Activated naive CD8-positive, alpha-beta T cell treated with anti-CD3 and anti-CD28 coated beads, Interleukin-2, amount 50 U/mL, for 24 hours (primary cell): Measurements from ENCODE around the gene CUTA.

Experiments
- ATAC-seq: fragments of 150-1000 bp; cut with Tn5 transposase; one replicate; pipeline ENCODE4 v1.10.0; 2021
- DNase-seq: peaks from one replicate; pipeline ENCODE4 v3.0.0; 2021
- H3K27ac Mint-ChIP-seq: one replicate; pipeline ENCODE4 v1.8.0; 2021; ENCODE audit warnings: mild to moderate bottlenecking, mixed read lengths
- H3K27me3 Mint-ChIP-seq: one replicate; pipeline ENCODE4 v1.8.0; 2021; ENCODE audit warnings: mixed read lengths
- H3K36me3 Mint-ChIP-seq: one replicate; pipeline ENCODE4 v1.8.0; 2021; ENCODE audit warnings: low read depth, mixed read lengths
- H3K4me1 Mint-ChIP-seq: one replicate; pipeline ENCODE4 v1.8.0; 2021; ENCODE audit warnings: mixed read lengths
- H3K4me3 Mint-ChIP-seq: one replicate; pipeline ENCODE4 v1.8.0; 2021; ENCODE audit warnings: mild to moderate bottlenecking, moderate library complexity, mixed read lengths
- H3K9me3 Mint-ChIP-seq: one replicate; pipeline ENCODE4 v1.8.0; 2021; ENCODE audit warnings: mixed read lengths

CUTA gene

DNA sequence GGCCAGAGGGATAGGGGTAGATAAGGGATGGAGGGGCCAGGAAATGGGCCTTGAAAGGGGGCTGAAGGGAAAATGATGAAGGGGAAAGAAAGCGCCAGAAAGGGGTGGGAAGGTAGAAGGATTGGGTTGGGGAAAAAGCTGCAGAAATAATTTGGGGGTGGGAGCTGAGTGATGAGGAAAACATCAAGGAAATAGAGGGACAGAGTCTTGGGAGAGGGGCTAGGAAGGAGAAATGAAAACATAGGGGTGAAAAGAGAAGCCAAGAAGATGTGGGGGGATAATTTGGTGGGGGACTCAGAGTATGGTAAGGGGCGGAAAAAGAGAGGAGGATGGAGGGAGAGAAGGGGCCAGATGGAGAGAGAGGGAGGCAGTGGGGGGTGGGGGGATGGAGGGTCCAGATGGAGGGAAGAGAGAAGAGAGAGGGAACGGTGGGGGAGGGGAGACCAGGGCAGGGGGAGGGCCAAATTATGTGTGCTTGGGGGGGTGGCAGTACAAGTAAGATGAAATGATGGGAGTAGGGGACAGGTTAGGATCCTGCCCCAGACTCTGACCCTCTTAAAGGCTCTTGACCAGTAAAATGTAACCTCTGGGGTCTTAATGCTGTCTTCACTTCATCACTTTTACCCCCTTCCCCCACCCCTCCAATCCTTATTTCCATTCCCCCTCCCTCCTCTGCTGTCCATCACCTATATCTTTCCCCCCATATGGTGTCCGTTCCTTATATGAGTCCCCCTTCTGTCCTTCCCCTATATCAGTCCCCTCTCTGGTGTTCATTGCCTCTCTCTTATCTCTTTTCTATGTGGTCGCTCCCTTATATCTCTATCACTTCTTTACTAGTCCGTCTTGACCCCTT is 2.8 kb upstream of the CUTA start:
- Mint-ChIP-seq H3K9me3 (no peaks in the 10 kb centered on the region), H3K27ac (no peak overlapping the region), H3K4me3 (peak overlapping the region; percentile 44), H3K27me3 (no peaks in the 10 kb centered on the region), H3K36me3 (peaks cover 11% of the 10 kb centered on the region), H3K4me1 (peaks cover 64% of the 10 kb centered on the region)
- ATAC-seq (no peak), DNase-seq (no peak)

DNA sequence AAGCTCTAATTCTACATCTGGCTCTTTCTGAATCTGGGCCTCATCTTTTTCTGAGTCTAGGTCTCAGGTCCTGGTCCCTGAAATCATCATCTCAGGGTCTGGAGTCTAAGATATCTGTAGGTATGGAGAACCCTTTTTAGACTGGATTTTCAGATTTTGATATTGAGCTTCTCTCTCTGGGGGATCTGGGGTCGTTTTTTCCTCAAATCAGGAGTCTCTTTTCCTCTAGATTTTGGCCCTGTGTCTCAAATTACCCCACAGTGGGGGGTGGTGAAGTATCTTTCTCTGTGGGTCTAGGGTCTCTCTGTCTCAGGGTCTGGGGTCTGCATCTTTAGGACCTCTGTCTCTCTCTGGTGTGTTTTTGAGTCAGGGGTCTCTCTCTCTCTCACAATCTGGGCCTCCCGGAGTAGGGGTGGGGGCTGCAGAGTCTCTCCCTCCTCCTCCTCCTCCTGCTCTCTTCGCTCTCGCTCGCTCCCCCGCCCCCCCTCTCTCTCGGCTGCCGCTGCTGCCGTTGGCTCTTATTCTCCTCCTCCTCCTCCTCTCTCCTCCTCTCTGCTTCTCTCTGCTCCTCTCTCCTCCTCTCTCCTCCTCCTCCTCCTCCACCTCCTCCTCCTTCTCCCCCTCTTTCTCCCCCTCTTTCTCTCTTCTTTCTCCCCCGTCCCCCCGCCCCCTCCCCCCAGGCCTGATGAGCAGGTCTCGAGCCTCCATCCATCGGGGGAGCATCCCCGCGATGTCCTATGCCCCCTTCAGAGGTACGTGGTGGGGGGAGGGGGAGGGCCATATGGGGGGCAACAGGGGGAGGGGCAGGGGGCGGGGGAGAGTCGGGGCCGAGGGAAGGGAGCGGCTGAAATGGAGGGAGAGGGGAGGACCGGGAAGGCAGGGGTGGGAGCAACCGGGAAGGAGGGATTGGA is 1.9 kb upstream of the CUTA start, which contains the start of gene SYNGAP1:
Gene SYNGAP1 (plus strand): TSS at position 486 of the 911 bp plus-strand sequence. CDS start 200 bp downstream, at position 686.
- Mint-ChIP-seq H3K4me3 (peak within 1 kb of the TSS; percentile 91), H3K36me3 (peaks cover 14% of the 10 kb centered on the region), H3K27me3 (no peaks in the 10 kb centered on the region), H3K9me3 (no peaks in the 10 kb centered on the region), H3K27ac (peak within 1 kb of the TSS; percentile 98), H3K4me1 (peaks cover 64% of the 10 kb centered on the region)
- DNase-seq (peak; percentile 65), ATAC-seq (no peak)

DNA sequence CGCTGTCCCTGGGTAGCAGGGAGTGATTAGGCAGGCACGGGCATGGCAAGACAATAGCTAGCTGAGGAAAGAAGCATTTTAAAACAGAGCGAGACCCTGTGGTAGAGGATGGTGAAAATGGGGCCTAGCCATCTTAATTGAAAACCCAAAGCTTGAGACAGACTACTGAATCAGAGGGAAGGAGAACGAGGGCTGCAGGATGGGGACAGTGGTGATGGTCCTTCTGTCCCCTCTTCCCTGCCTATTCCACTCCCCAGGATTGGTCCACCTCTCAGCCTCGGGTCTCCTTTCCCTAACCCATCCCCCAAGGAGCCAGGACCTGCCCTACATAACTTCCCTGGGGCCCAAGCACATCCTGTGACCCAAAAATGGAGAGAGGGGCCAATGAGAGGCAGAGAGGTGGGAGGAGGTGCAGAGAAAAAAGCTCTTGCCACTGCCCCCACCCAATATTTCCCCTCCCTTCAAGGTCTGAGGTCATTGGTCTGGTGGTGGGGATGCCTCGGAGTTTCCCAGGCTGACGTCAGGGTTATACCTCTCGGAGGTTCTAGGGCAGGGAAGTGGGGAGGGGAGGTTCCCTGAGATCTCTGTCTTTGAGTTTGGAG is 884 bp upstream of the CUTA start:
- Mint-ChIP-seq H3K36me3 (peaks cover 6% of the 10 kb centered on the region), H3K27me3 (no peaks in the 10 kb centered on the region), H3K27ac (peak overlapping the region; percentile 98), H3K4me1 (peaks cover 64% of the 10 kb centered on the region), H3K9me3 (no peaks in the 10 kb centered on the region), H3K4me3 (peak overlapping the region; percentile 91)
- peak; percentile 74 for DNase-seq
- peak; percentile 12 for ATAC-seq

DNA sequence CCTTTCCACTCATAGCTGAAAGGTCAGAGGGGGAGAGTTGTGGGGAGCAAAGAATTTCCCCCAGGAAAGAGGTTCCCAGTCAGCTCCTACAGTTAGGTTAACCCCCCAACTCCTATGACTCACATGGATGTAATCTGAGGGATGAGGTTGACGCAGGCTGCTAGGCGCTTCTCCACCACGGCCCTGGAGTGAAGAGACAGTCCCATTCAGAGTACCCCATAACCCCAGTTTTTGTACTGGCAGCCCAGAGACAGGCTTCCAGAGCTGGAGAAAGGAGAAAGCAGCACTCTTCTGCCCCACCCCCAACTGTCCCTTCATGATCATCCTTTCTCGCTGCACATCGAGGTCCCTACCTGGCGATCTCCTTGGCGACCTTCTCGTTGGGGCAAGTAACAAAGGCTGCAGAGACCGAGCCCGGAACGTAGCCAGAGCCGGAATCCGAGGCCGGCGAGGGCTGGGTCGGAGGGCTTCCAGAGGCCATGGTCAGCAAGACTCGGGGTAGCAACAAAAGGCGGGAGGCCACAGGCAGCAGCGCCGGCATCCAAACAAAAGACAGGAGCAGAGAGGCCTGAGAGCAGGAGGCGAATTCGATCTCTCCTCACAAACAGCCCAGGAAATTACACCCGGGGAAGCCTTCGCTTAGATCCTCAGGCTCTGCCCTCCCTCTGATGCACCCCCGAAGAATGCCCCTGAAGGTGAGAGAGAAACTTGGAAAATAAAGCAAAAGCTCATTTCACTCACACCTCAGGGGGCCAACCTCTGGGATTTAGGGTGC is 592 bp downstream of the CUTA start:
- peak overlapping the region; percentile 91 for H3K4me3 Mint-ChIP-seq
- H3K27ac Mint-ChIP-seq, result peak overlapping the region; percentile 98
- peaks cover 74% of the 10 kb centered on the region for H3K4me1 Mint-ChIP-seq
- no peaks in the 10 kb centered on the region for H3K9me3 Mint-ChIP-seq
- no peak for DNase-seq
- H3K36me3 Mint-ChIP-seq, result peaks cover 10% of the 10 kb centered on the region
- no peaks in the 10 kb centered on the region for H3K27me3 Mint-ChIP-seq
- no peak for ATAC-seq

DNA sequence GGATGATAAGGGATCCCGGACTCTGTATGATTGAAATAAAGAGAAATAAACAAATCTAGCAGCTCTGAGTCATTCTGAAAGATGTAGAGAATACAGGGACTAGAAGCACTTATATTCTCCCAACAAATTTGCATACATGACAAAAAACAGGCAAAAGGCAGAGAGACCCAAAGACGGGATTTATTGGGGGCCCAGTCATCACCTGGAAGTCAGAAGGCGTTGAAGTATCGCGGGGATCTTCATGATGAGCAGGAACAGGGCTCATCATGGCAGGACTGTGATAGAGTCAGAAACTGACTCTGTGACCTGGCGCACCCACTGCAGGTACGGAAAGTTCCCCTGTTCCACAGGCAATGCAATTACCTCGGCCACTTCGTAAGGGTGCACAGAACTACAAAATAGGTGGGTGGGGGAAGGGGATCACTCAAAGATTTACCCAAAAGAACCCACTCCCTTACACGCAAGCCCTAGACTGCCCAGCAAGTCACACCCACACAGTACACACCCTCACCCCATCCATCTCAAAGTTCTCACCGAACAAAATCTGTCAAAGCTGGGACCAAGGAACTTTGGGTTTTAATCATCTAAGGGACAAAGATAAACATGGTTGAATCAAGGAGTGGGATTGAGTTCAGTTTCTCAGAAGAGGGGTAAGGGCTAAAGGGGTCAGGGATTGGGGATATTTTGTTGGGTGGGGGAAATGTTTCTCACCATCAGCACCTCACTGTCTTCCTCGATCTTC is 1.4 kb downstream of the CUTA start:
- Mint-ChIP-seq H3K4me3 (peak overlapping the region; percentile 91), H3K36me3 (peaks cover 10% of the 10 kb centered on the region), H3K4me1 (peaks cover 77% of the 10 kb centered on the region), H3K27me3 (no peaks in the 10 kb centered on the region), H3K9me3 (no peaks in the 10 kb centered on the region), H3K27ac (peak overlapping the region; percentile 98)
- peak; percentile 2 for ATAC-seq
- no peak for DNase-seq

DNA sequence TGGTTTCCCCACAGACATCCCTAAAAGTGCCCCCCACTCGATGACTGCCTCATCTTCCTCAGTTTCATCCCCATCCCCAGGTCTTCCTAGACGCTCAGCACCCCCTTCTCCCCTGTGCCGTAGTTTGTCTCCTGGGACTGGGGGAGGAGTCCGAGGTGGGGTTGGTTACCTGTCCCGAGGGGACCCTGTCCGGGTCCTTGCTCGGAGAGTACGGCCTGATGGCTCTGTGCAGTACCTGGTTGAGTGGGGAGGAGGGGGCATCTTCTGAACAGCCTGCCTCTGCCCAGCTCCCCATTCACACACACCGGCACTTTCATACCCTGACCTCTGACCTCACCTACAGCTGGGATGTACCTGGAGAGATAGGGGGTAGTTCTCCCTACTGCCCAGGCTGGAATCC is 2.1 kb downstream of the CUTA start:
- H3K27ac Mint-ChIP-seq, result peak overlapping the region; percentile 98
- peaks cover 75% of the 10 kb centered on the region for H3K4me1 Mint-ChIP-seq
- peaks cover 10% of the 10 kb centered on the region for H3K36me3 Mint-ChIP-seq
- DNase-seq (no peak), ATAC-seq (no peak)
- peak overlapping the region; percentile 91 for H3K4me3 Mint-ChIP-seq
- H3K27me3 Mint-ChIP-seq, result no peaks in the 10 kb centered on the region
- H3K9me3 Mint-ChIP-seq, result no peaks in the 10 kb centered on the region

DNA sequence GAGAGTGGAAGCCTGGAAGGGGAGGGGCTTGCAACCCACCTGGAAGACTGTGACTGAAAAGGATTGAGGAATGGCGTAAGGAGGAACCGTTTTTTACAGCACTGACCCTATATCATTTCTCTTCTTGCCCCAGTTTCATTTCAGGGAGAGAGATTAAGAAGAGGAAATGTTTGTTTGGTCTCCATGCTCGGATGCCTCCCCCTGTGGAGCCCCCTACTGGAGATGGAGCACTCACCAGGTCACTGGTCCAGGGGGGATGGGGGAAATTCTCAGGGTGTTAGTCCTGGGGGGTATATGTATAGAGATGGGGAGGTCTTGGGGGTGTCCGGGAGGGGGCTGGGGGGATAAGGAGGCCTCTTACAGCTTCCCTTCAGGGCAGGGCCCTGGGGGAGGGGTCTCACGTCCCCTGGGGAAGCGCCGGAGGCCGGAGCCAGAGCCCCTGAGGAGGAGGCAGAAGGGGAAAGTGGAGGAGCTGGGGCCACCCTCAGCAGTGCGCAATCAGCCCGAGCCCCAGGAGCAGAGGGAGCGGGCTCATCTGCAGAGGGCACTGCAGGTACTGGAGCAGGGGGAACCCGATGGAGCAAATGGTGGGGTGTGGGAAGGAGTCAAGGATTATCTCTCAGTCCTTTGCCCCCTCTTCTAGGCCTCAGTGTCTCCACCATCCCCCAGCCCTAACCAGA is 3.2 kb downstream of the CUTA start:
- H3K9me3 Mint-ChIP-seq, result no peaks in the 10 kb centered on the region
- no peak for ATAC-seq
- peaks cover 12% of the 10 kb centered on the region for H3K36me3 Mint-ChIP-seq
- H3K4me3 Mint-ChIP-seq, result no peak overlapping the region
- no peaks in the 10 kb centered on the region for H3K27me3 Mint-ChIP-seq
- peaks cover 77% of the 10 kb centered on the region for H3K4me1 Mint-ChIP-seq
- H3K27ac Mint-ChIP-seq, result no peak overlapping the region
- DNase-seq, result no peak

DNA sequence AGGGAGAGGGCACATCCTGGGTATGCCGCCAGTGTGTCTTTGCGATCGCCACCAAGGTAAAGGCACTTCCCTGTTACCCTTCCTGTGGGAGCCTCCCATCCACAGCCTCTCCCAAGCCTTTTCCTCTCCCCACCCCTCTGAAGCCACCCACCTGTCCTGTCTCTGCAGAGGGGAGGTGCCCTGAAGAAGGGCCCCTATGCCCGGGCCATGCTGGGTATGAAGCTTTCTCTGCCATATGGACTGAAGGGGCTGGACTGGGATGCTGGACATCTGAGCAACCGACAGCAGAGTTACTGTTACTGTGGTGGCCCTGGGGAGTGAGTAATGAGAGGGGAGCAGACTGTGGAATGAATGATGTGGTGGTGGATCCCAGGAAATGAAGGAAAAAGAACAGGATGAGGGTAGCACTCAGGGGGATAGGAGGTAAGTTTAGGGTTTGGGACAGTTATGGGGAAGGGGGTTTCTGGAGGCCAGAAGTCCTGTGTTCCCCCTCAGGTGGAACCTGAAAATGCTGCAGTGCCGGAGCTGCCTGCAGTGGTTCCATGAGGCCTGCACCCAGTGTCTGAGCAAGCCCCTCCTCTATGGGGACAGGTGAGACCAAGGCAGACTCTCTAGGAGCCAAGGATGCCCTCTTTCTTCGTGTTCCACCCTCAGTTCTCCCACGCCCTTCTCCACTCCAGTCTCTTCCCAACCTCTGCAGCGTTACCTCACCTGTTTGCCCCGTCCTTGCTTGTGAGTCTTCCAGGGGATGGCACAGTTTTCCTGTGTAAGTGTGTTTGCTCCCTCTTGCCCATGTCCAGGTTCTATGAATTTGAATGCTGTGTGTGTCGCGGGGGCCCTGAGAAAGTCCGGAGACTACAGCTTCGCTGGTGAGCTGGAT is 4.4 kb downstream of the CUTA start:
- ATAC-seq, result no peak
- peaks cover 68% of the 10 kb centered on the region for H3K4me1 Mint-ChIP-seq
- H3K36me3 Mint-ChIP-seq, result peaks cover 14% of the 10 kb centered on the region
- DNase-seq, result no peak
- peak overlapping the region; percentile 15 for H3K4me3 Mint-ChIP-seq
- peak overlapping the region; percentile 15 for H3K27ac Mint-ChIP-seq
- H3K9me3 Mint-ChIP-seq, result no peaks in the 10 kb centered on the region
- H3K27me3 Mint-ChIP-seq, result no peaks in the 10 kb centered on the region

DNA sequence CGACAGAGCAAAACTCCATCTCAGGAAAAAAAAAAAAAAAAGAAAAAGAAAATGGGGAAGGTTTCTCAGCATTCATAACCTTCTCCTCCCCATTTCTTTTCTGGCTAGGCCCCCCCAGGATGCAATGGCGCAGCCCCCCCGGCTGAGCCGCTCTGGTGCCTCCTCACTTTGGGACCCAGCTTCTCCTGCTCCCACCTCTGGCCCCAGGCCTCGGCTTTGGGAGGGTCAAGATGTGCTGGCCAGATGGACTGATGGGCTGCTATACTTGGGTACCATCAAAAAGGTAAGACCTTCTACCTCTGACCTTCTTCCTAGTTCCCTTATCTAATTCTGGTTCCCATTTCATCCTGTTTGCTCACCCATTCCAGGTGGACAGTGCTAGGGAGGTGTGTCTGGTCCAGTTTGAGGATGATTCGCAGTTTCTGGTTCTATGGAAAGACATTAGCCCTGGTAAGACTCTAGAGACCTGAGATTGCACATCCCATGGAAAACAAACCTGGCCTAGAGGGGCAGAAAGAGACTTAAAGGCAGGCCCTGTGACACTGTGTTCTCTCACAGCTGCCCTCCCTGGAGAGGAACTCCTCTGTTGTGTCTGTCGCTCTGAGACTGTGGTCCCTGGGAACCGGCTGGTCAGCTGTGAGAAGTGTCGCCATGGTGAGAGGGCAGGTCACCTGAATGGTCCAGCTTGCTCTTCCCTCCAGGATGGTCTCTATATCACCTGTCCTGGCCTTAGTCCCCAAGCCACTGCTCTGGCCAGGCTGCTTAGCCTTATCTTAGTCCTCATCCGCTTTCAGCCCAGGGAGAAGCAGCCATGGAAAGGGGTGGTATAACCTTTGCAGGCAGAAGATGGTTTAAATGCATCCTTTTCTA is 5.5 kb downstream of the CUTA start:
- ATAC-seq, result no peak
- H3K4me3 Mint-ChIP-seq, result peak overlapping the region; percentile 81
- peak overlapping the region; percentile 50 for H3K27ac Mint-ChIP-seq
- H3K4me1 Mint-ChIP-seq, result peaks cover 60% of the 10 kb centered on the region
- H3K36me3 Mint-ChIP-seq, result peaks cover 15% of the 10 kb centered on the region
- H3K9me3 Mint-ChIP-seq, result no peaks in the 10 kb centered on the region
- DNase-seq, result no peak
- H3K27me3 Mint-ChIP-seq, result no peaks in the 10 kb centered on the region

DNA sequence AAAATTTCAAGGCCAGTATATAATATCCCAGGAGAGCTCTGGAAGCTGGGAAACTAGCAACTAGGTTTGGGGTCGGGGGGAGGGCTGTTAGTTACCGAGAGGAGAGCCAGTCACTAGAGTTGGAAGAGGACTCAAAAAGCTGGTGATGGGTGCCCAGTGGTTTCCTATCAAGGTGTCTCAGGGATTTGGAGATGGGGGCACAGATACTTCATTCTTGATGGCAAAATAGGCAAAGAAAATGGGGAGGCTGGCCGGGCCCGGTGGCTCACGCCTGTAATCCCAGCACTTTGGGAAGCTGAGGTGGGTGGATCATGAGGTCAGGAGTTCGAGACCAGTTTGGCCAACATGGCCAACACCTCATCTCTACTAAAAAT is 6.3 kb downstream of the CUTA start:
- ATAC-seq (no peak), DNase-seq (no peak)
- no peaks in the 10 kb centered on the region for H3K9me3 Mint-ChIP-seq
- peak overlapping the region; percentile 81 for H3K4me3 Mint-ChIP-seq
- peak overlapping the region; percentile 59 for H3K27ac Mint-ChIP-seq
- no peaks in the 10 kb centered on the region for H3K27me3 Mint-ChIP-seq
- H3K4me1 Mint-ChIP-seq, result peaks cover 53% of the 10 kb centered on the region
- H3K36me3 Mint-ChIP-seq, result peaks cover 21% of the 10 kb centered on the region

DNA sequence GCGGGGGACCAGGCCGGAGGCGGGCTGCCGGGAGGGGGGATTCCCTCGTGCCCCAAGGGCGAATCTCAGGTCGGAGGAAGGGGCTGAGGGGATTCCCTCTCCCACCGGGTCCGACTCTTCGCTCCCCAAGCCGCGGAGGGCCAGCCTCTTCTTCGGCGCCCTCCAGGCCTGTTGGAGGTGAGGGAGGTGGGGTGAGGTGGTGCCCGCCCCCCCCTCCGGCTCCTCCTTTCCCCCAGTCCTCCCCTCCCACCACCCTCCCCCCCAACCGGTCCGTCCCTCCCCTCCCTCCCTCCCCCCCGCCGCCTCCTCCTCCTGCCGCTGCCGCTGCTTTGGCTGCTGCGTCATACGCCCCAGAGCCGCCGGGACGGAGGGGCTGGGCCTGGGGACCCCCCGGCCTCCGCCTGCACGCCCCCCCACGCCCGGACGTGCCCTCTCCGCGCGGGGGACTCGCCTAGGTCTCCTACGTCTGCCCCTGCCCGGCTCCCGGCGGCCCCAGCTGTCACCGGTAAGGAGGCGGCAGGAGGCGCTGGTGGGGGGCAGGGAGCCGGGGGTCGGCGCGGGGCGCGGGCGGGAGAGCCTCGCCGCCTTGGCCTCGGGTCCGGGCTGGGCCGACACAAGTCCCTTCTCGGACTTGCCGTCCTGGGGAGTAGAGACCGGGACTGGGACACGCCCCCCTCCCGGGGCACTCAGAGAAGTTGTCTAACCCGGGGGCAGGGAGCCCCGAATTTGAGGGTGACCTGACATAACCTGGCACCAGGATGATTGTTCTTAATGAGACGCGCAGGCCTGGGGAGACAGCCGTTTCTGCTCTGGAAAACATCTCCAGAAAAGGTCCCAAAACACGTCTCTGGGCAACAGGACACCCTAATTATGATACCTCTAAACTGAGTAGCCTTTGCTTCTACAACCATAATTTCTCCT is 6.9 kb downstream of the CUTA start, which contains the start of gene PHF1:
Gene PHF1 (plus strand): TSS at position 304 of the 921 bp plus-strand sequence. CDS start 1,250 bp downstream, outside the sequence.
- peak within 1 kb of the TSS; percentile 96 for H3K27ac Mint-ChIP-seq
- no peaks in the 10 kb centered on the region for H3K9me3 Mint-ChIP-seq
- peaks cover 46% of the 10 kb centered on the region for H3K4me1 Mint-ChIP-seq
- no peaks in the 10 kb centered on the region for H3K27me3 Mint-ChIP-seq
- peaks cover 25% of the 10 kb centered on the region for H3K36me3 Mint-ChIP-seq
- ATAC-seq (peak; percentile 48), DNase-seq (no peak)
- H3K4me3 Mint-ChIP-seq, result peak within 1 kb of the TSS; percentile 89
